Parathyroid adenoma (tissue), 2 donors: ENCODE data around the gene ZNF554.

Experiments used
- H2AFZ ChIP-seq: fragments of 300-600 bp; sonication (generic); one replicate; pipeline ENCODE4 v1.7.0; 2017; ENCODE audit warnings: antibody characterized with exemption, mild to moderate bottlenecking
- H3K27ac ChIP-seq: fragments of 300-600 bp; sonication (generic); one replicate; pipeline ENCODE4 v1.7.0; 2017
- H3K27me3 ChIP-seq: fragments of 300-600 bp; sonication (generic); one replicate; pipeline ENCODE4 v1.7.0; 2017; ENCODE audit warnings: low read length; ENCODE audit not compliant: control insufficient read depth, insufficient read depth
- H3K36me3 ChIP-seq: fragments of 300-600 bp; sonication (generic); one replicate; pipeline ENCODE4 v1.7.0; 2017; ENCODE audit warnings: low read length; ENCODE audit not compliant: control insufficient read depth, insufficient read depth
- H3K4me1 ChIP-seq: fragments of 300-600 bp; sonication (generic); one replicate; pipeline ENCODE4 v1.7.0; 2017; ENCODE audit warnings: control low read depth
- H3K4me2 ChIP-seq: fragments of 300-600 bp; sonication (generic); one replicate; pipeline ENCODE4 v1.7.0; 2017; ENCODE audit warnings: low read length
- H3K4me3 ChIP-seq: fragments of 300-600 bp; sonication (generic); one replicate; pipeline ENCODE4 v1.7.0; 2017; ENCODE audit warnings: low read depth, low read length
- H3K79me2 ChIP-seq: fragments of 300-600 bp; sonication (generic); one replicate; pipeline ENCODE4 v1.7.0; 2017; ENCODE audit warnings: control low read depth
- H3K9ac ChIP-seq: fragments of 300-600 bp; sonication (generic); one replicate; pipeline ENCODE4 v1.7.0; 2017; ENCODE audit warnings: mild to moderate bottlenecking
- H3K9me3 ChIP-seq: fragments of 300-600 bp; sonication (generic); one replicate; pipeline ENCODE4 v1.7.0; 2017; ENCODE audit warnings: low read length; ENCODE audit not compliant: control insufficient read depth
- TF ChIP-seq, protein P1 (sequence below): fragments of 300-600 bp; sonication (generic); IDR thresholded peaks from one replicate; pipeline ENCODE4 v1.7.0; 2017; ENCODE audit warnings: antibody characterized with exemption, mild to moderate bottlenecking
- donor health status: primary hyperparathyroidism.

ZNF554 gene

GRCh38 chr19:2820112-2820702, 539 bp downstream of the ZNF554 start:
- Histone ChIP-seq H3K4me2 (peak overlapping the region; percentile 99), H3K9me3 (no peaks in the 10 kb centered on the region), H3K4me3 (peak overlapping the region; percentile 82), H3K79me2 (no peaks in the 10 kb centered on the region), H3K36me3 (no peaks in the 10 kb centered on the region), H3K4me1 (no peaks in the 10 kb centered on the region), H2AFZ (peak overlapping the region; percentile 67), H3K27ac (no peak overlapping the region), H3K27me3 (no peaks in the 10 kb centered on the region), H3K9ac (no peak overlapping the region)
- TF ChIP-seq, protein P1, sequence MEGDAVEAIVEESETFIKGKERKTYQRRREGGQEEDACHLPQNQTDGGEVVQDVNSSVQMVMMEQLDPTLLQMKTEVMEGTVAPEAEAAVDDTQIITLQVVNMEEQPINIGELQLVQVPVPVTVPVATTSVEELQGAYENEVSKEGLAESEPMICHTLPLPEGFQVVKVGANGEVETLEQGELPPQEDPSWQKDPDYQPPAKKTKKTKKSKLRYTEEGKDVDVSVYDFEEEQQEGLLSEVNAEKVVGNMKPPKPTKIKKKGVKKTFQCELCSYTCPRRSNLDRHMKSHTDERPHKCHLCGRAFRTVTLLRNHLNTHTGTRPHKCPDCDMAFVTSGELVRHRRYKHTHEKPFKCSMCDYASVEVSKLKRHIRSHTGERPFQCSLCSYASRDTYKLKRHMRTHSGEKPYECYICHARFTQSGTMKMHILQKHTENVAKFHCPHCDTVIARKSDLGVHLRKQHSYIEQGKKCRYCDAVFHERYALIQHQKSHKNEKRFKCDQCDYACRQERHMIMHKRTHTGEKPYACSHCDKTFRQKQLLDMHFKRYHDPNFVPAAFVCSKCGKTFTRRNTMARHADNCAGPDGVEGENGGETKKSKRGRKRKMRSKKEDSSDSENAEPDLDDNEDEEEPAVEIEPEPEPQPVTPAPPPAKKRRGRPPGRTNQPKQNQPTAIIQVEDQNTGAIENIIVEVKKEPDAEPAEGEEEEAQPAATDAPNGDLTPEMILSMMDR = no peak

- Histone ChIP-seq H3K36me3 (no peaks in the 10 kb centered on the region), H3K79me2 (no peaks in the 10 kb centered on the region), H3K4me2 (no peak overlapping the region), H3K27ac (no peak overlapping the region), H3K27me3 (no peaks in the 10 kb centered on the region), H3K4me1 (no peaks in the 10 kb centered on the region), H3K4me3 (no peak overlapping the region), H3K9ac (no peak overlapping the region), H2AFZ (no peak overlapping the region), H3K9me3 (no peaks in the 10 kb centered on the region)
- TF ChIP-seq, protein P1 = no peak
These were observed 3.2 kb downstream of the ZNF554 start for GRCh38 chr19:2822846-2823245.

- Histone ChIP-seq H3K27me3 (no peaks in the 10 kb centered on the region), H3K79me2 (no peaks in the 10 kb centered on the region)
These were observed 4.0 kb downstream of the ZNF554 start for GRCh38 chr19:2823646-2824045.

DNA sequence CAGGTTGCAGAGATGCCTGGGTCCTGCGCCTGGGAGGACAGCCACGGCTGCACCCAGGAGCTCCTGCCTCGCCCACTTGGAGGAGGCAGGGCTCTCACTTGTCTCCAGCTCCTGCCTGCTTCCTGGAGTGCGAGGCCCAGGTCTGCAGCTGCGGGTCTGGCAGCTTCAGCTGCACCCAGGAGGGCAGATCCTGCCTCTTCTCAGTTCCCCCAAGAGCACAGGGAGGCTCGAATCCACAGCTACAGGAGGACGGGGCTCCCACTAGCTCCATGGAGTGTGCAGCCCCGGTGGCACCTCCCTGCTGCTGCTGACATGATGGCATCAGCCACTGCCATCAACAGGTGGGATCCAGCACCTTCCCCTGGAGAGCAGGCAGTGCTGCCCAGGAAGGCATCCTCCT, 4.5 kb downstream of the ZNF554 start:
- Histone ChIP-seq H3K9ac (no peak overlapping the region), H3K36me3 (peaks cover 2% of the 10 kb centered on the region), H3K4me2 (no peak overlapping the region), H3K4me1 (no peaks in the 10 kb centered on the region), H2AFZ (no peak overlapping the region), H3K27ac (no peak overlapping the region), H3K9me3 (no peaks in the 10 kb centered on the region), H3K4me3 (no peak overlapping the region), H3K79me2 (no peaks in the 10 kb centered on the region), H3K27me3 (no peaks in the 10 kb centered on the region)
- TF ChIP-seq, protein P1 = no peak

More at GRCh38 chr19:2823646-2824045, 4.0 kb downstream of the ZNF554 start:
- no peaks in the 10 kb centered on the region for H3K4me1 ChIP-seq
- no peak overlapping the region for H2AFZ ChIP-seq
- H3K36me3 ChIP-seq = peaks cover under 1% of the 10 kb centered on the region
- no peak overlapping the region for H3K27ac ChIP-seq
- TF ChIP-seq, protein P1 = no peak
- H3K9me3 ChIP-seq = no peaks in the 10 kb centered on the region
- H3K4me3 ChIP-seq = no peak overlapping the region
- H3K9ac ChIP-seq = no peak overlapping the region
- no peak overlapping the region for H3K4me2 ChIP-seq

- no peak overlapping the region for H2AFZ ChIP-seq
- H3K36me3 ChIP-seq = peaks cover 2% of the 10 kb centered on the region
- no peaks in the 10 kb centered on the region for H3K27me3 ChIP-seq
- H3K4me3 ChIP-seq = no peak overlapping the region
- TF ChIP-seq, protein P1 = no peak
- no peaks in the 10 kb centered on the region for H3K79me2 ChIP-seq
- no peaks in the 10 kb centered on the region for H3K9me3 ChIP-seq
- H3K9ac ChIP-seq = no peak overlapping the region
- no peaks in the 10 kb centered on the region for H3K4me1 ChIP-seq
- no peak overlapping the region for H3K4me2 ChIP-seq
- no peak overlapping the region for H3K27ac ChIP-seq
These were observed 7.4 kb downstream of the ZNF554 start for GRCh38 chr19:2827022-2827421.
